Activated T-helper 1 cell treated with anti-CD3 and anti-CD28 coated beads, Interleukin-2, amount 50 U/mL, for 16 hours (primary cell): ENCODE measurements around the gene TRIM32.
"Not testable (repeated sequence)": the region's sequence is repeated elsewhere in the genome, so short reads cannot be mapped to it uniquely, and the experiment has no call there.

Source experiments
- DNase-seq, 2 donors: peaks; one replicate each; pipeline ENCODE4 v3.0.0-alpha.2; 2020; ENCODE audit warnings: low read depth in 1 of 2, low spot score in 1 of 2

Gene TRIM32

DNA sequence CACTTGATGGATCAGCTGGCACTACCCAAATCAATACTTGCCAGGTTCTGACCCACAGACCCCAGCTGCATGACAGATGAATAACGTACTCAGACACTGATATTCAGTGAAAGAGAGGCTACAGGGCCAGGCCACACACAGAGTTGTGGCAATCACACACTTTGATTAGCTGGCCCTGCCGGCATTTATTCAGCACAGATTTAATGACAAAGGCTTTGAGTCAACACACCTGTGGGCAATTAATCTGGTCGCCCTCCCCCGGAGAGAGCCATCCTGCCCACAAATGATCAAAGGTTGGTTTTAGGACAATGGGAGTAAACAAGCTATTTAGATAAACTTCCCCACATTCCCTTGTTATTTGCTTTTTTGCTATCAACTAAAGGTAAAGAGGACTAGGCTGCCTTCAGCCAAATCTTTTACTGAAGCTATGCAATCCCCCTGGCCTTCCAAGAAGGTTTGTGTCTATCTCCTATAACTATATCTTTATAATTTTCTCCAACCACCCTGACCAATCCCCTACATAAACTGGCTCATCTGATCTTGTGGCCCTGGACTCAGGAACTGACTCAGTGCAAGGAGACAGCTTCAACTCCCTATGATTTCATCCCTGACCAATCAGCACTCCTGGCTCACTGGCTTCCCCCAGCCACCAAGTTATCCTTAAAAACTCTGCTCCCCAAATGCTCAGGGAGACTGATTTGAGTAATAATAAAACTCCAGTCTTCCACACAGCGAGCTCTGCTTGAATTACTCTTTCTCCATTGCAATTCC, 12.7 kb upstream of the TRIM32 start:
- DNase-seq, result no peak

DNA sequence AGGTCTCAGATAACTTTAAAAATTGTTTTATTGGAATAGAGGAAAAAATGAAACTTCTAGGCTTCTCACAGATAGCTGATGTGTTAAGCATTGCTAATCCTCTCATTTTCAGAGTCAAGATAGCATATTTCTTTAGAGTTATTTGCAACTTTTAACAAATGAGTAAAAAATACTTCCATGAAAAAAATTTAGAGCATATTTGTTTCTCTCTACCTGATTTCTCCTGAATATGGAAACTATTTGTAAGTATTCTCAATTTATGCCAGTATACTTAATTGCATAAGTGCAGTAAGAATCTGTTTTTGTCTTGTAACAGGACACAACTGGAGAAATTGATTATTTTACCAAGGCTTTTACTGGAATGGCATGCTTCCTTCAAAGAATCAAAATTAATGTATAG, 3.6 kb upstream of the TRIM32 start:
- DNase-seq, result no peak

DNA sequence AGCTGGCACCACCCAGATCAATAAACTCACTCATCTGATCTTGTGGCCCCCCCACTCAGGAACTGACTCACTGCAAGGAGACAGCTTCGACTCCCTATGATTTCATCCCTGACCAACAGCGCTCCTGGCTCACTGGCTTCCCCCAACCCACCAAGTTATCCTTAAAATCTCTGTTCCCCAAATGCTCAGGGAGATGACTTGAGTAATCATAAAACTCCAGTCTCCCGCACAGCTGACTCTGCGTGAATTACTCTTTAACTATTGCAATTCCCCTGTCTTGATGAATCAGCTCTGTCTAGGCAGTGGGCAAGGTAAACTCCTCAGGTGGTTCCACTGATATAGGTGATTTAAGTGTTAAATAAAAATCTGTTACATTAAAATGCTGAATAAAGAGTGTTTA, 1.9 kb upstream of the TRIM32 start:
- DNase-seq, result no peak

DNA sequence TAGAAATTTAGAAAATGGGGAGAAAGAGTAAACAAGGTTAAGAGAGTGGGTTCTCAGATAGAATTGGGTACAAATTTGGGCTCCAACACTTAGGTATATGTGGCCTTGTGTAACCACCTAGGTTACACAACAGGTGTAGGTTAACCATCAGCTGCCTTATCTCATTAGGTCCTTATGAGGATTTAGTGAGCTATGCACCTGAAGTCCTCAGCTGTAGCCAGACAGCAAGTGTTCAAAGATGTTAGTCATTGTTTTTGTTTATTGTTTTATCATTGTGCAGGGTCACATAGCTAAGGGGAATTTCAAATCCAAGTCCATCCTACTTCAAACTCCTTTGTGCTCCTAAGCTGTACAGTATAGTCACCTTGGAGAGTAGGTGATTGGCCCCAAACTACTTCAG, 970 bp upstream of the TRIM32 start:
- DNase-seq, result no peak

DNA sequence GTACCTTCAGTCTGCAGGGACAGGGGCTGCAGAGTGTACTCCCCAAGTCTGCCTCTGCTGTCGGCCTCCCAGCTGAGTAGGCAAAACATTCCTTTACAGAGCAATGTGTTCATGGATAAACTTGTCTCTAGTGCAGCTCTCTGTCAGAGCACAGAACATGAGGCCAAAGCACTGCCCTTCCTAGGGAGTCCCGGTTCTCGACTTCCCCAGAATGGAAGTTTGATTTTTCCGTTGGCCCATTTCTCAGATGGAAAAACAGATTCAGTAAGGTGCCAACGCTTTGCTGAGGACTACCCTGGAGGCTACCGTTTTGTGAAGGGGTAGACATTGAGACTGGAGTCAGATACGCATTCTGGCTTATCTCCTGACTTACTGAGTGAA, 422 bp upstream of the TRIM32 start:
- DNase-seq, result no peak

DNA sequence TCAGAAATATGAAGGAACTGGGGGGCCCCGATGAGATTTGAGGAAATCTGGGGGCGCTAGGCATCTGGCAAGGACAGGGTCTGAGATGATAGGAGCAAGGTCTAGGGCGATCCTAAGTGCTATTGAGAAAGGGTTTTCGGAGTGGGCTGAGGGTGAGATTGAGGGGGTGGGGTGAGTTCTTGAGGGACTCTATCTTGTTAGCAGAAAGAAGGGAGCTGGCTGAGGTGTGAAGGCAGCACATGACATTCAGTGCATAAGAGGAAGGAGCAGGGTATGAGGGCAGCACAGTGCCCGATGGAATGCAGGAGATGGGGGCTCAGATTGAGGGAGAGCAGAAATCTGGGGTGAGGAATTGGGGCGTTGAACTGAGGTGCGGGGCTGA, 640 bp downstream of the TRIM32 start:
- no peak for DNase-seq

DNA sequence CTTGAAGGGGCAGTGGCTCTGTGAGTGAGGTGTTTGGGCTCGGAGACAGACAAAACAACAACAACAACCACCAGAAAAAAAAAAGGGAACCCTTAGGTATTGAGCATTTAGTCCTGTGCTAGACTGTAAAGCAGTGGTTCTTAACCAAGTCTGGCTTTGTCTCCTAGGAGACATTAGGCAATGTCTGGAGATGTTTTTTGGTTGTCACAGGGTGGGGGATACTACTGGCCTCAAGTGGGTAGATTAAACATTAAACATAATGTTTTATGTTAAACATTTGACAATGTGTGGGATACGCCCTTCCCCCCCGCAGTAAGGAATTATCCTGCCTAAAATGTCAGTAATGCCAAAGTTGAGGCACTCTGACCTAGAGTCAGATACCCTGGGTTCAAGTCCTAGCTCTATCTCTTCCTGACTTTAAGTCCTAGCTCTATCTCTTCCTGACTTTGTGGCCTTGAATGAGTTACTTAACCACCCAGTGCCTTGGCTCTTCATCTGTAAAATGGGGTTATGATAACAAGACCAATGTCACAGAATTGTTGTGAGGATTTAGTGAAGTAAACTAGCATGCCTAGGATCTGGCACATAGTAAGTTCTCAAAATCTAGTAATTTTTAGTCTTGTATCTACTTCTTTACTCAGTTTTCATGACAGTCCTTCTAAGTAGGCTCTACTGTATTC, 1.8 kb downstream of the TRIM32 start:
- DNase-seq, result no peak

DNA sequence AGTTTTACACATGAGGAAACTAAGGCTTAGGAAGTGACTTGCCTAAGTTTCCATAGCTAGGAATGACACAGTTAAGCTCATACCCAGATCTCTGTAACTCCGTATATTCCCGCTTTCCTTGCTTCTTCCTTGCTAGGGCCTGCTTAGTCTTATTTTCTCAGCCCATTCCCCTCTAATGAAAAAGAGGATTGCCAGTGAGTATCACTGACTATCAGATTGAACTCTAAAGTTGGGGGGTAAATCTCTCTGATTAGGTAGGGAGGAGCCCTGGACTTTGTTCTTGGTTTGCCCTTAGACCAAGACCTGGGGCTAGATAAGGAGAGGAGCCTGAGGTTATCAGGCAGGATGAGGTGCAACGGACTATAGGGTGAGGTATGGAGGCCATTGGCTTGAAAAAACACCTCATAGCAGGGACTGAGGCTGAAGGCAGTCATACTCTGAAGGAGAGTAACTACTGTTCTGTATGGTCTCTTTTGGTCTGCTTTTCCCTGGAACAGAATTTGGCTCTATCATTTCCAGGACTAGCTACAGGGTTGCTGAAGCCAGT, 2.5 kb downstream of the TRIM32 start:
- DNase-seq, result no peak

DNA sequence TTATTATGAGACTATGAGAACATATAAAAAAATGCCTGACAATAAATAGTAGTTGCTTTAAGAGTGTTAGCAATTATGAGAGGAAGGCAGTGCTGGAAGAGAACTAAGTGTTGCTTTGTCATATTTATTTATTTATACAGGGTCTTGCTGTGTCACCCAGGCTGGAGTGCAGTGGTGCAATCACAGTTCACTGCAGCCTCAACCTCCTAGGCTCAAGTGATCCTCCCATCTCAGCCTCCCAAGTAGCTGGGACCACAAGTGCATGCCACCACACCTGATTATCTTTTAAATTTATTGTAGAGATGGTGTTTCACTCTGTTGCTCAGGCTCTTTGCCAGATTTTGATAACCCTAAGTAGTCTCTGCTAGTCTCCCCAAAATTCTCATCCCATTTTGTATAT, 3.7 kb downstream of the TRIM32 start:
- not testable (repeated sequence) for DNase-seq

DNA sequence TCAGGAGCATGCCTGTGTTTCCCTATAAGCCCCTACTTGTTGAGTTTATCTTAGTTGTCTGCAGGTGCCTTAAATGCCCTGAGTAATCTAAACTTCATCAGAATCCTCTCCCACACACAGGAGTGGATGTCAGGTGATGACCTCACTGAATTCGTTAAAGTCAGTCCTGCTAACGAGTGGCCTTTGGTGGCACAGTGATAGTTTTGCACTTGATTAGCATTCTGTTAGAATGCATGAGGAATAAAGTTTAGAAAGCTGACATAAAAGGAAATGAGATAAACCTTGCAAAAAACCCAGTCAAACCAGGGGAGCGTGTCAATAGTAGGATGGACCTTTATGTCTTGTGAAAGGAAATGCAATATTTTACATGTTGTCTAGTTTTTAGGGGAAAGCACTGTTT, 4.5 kb downstream of the TRIM32 start:
- no peak for DNase-seq

DNA sequence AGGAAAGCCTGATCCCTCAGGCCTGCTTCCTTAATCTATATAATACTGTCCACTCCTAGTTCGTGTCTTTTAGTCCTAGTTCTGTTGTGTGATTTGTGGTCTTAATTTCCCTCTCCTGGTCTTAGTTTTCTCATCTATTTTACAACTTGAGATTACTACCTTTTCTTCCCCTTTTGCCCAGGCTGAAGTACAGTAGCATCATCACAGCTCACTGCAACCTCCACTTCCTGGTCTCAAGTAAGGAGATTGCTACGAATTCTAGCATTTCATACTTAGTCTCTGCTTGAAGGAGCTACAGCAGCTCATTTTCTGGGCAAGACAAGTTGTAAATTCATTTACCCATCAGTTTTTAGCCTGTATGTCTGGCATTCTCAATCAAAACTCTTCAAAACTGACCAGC, 5.5 kb downstream of the TRIM32 start:
- no peak for DNase-seq

DNA sequence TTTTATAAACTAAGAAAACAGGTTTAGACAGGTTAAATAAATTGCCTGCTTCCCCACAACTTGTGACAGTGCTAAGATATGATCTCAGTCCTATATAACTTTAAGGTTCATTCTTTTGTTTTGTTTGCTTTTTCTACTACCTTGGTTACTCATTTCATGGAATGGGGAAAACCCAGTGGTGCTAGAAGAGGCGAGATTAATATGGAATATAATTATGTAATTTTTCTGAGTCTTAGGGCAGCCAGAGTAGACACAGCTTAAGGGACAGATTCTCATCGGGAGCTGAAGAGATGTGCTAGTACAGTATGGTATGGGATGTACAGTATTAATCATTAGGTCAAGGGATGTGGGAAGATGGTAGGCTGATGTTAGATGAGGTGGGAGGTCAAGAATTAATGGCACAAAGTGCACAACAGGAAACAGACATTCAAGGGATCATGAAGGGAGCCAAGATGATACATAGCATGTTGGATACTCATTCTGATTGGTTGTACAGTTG, 6.2 kb downstream of the TRIM32 start:
- DNase-seq, result no peak

DNA sequence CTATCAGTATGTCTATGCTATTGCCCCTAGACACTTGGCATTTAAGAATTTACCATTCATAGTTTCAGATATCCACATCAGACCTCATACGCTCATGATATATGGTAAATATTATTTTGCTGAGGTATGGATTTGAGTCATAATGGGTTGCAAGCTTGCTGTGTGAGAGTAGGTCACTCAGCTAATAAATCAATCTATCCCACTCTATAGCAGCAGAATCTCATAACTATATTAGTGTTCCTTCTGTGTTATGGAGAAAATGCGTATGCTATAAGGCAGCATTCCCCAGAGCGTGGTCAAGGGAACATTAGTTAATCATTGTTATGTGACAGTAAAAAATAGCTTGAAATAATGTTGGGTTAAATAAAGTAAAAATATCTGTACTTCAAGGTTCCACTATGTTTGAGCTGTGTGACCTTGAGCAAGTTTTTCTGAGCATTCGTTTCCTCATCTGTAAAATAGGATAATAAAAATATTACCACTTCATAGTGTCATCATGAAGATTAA, 7.7 kb downstream of the TRIM32 start:
- DNase-seq, result no peak

DNA sequence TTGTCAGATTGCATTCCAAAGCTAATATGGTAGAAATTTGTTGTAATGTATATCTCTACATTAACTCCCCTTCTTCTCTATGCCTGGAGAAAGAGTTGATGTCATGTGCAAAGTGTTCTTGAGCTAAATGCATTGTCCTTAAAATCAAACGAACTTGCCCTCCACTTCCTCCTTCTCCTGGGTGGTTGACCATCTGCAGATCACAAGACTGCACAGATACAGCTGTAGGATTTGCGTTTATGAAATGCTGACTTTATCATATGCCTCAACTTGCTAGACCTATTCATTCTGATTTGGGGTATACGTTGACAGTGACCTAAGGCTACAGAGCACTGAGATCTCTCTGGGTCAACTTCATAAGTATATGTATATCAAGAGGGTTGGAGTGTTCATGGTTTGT, 8.3 kb downstream of the TRIM32 start:
- no peak for DNase-seq

DNA sequence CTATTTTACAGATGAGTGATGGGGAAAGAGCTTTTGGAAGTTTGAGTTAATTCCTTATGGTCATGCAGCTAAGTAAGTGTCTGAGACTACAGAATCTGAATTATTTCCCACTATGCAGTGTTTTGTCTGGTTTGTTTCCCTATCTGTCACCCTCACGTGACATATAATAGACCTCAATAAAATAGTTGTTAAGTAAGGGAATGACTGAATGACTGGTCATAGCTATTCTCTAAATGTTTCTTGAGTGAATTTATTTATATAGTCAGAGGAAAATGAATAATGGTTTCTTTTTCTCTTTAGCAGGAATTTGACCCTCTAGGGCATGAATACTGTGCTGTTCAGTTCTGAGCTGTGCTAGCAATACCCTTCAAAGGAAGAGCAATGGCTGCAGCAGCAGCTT, 10.3 kb downstream of the TRIM32 start:
- no peak for DNase-seq

DNA sequence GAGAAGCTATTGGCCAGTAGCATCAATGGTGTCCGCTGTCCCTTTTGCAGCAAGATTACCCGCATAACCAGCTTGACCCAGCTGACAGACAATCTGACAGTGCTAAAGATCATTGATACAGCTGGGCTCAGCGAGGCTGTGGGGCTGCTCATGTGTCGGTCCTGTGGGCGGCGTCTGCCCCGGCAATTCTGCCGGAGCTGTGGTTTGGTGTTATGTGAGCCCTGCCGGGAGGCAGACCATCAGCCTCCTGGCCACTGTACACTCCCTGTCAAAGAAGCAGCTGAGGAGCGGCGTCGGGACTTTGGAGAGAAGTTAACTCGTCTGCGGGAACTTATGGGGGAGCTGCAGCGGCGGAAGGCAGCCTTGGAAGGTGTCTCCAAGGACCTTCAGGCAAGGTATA, 10.8 kb downstream of the TRIM32 start:
- no peak for DNase-seq

DNA sequence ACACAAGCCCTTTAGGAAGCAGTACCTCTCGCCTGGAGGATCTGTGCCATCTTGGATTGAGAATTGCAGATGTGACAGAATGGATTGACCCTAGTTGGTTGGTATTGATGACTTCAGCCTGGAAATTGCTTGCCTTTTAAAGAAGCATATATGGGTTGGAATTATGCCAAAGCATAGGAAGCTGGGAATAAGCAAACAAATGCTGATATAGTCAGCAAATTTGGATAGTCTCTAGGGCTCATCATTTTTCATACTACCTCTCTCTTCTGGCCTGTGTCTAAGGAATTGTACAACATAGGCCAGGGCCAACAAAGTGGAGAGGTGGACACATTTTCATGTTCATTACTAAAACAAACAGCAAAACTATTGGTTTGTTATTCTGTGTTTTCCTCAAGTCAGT, 13.2 kb downstream of the TRIM32 start:
- no peak for DNase-seq

DNA sequence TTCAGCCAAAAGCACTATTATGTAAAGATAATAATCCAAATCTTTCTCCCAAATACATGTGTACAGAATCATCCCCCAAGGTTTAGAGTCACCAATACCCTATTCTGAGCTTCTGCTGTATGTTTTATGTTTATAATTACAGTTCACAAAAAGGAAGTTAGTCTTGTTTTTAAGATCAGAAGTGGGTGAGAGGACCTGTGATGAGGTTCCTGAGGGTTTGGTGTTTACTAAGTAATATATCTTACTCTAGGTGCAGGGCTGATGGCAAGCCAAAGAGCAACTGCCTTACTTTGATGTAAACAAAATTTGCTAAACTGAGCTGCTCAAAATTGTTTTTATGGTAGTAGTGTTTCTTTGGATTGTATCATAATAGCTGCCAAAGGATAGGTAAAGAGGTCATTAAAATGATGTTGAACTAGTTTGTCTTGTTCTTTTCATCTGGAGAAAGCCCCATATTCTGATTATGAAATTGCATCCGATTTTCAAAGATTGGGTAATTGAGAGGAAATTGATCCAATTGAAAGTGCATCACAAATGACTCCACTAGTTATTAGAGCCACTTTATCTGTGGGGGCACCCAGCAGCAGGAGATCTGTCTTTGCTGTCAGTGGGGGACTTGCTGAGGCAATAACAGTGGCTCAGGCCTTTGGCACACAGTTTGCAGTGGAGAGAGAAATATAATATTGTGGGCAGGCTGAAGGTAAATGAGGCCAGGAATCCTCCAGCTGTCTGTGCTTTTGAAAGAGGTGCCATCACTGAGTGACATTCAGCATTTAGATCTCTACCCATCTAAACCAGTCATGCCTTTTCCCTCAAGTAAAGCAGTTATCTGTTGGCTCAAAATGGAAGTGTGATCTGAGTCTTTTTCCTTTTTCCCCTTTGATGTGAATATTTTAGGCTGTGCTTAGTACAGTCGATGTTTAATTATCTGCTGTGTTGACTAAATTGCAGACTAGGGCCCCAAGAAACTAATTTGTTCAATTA, 14.1 kb downstream of the TRIM32 start:
- DNase-seq, result no peak

DNA sequence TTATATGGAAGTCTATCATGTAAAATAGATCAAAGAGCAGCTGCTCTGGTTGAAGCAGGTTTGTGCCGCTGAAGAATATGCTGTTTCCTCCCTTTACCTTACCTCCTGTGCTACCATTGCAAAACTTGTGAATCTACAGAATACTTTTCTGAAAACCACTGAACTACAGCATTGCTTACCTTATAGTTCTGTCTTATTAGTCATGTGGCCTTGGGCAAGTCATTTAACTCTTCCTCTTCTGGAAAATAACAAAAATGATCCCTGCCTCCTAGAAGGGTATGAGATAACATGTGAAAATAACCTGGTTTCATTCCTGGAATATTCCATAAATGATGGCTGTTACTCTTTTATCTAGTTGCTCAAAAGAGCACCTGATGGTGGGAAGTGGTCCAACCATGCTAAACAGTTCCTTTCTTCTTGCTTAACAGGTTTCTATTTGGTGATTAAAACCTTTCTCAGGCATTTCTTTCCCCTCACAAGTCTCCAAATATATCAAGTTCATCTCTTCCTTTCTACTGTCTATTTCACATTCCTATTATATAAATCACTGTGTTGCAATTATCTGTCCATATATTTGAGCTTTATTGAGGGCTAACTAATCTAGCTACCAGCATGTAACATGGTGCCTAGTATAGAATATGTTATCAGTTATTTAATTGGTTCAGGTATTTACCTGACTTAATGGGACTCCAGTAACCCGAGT, 15.0 kb downstream of the TRIM32 start:
- no peak for DNase-seq

DNA sequence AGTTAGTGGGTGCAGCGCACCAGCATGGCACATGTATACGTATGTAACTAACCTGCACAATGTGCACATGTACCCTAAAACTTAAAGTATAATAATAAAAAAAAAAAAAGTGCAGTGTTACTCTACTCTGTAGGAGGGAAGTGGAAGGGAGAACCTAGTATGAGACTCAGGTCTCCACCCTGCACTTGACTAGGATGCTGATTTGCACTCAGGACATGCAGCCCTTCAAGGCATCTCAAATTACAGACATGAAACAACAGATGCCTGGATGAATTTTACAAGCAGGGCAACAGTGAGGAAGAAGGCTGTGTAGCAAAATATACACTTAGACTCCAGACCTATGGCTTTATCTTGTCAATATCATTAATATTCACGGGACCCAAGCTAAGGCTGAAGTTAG, 16.5 kb downstream of the TRIM32 start:
- no peak for DNase-seq

DNA sequence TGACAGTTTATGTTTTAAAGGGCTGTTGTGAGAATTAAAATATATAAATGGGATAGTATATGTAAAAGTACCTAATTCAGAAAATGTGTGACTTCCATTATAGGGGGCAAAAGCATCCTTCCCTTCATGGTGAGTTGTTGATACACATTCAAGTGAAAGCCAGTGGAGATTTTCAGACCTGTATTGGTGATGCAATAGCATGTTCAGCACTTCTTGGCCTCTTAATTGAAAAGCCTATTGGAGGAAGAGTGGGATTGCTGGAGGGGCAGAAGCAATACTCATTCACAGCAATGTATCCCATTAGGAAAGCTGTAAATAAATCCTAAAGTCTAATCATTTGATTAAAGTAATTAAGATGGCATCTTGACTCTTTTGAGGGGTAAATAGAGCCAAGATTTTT, 17.4 kb downstream of the TRIM32 start:
- DNase-seq, result no peak
